SK-N-SH treated with all-trans-retinoic acid at 6 μM for 48 hours (cell line): ENCODE results near the gene PRSS53.

ENCODE experiments used
- ATAC-seq: fragments of 200-7000 bp; cut with Tn5 transposase; 3 replicates; pipeline ENCODE4 v1.9.1; 2020; ENCODE audit warnings: mild to moderate bottlenecking, moderate library complexity
- ARNTL ChIP-seq: fragments of 450-650 bp; formaldehyde crosslinking; IDR thresholded peaks from 2 replicates; pipeline ENCODE4 v1.5.0; 2020; ENCODE audit warnings: low read depth, mild to moderate bottlenecking, moderate library complexity, borderline replicate concordance
- BACH2 ChIP-seq: fragments of 250-450 bp; sonication (Bioruptor Pico); IDR thresholded peaks from 2 replicates; pipeline ENCODE4 v1.9.0; 2021; ENCODE audit warnings: mild to moderate bottlenecking, borderline replicate concordance
- CSDC2 ChIP-seq: fragments of 250-450 bp; sonication (Bioruptor Pico); IDR thresholded peaks from 2 replicates; pipeline ENCODE4 v1.5.0; 2020; ENCODE audit warnings: mild to moderate bottlenecking, moderate library complexity
- ESRRG ChIP-seq: fragments of 250-450 bp; sonication (Bioruptor Pico); IDR thresholded peaks from 2 replicates; pipeline ENCODE4 v1.6.1; 2021; ENCODE audit warnings: mild to moderate bottlenecking
- GLIS3 ChIP-seq: fragments of 250-450 bp; sonication (Bioruptor Pico); IDR thresholded peaks from 2 replicates; pipeline ENCODE4 v1.5.0; 2020; ENCODE audit warnings: mild to moderate bottlenecking, moderate library complexity
- ISL1 ChIP-seq: fragments of 250-450 bp; sonication (Bioruptor Pico); IDR thresholded peaks from 2 replicates; pipeline ENCODE4 v2.1.2; 2022; ENCODE audit warnings: mild to moderate bottlenecking, moderate library complexity
- OSR1 ChIP-seq: fragments of 250-450 bp; sonication (Bioruptor Pico); IDR thresholded peaks from 2 replicates; pipeline ENCODE4 v1.8.0; 2022; ENCODE audit warnings: moderate library complexity, mild to moderate bottlenecking, inconsistent platforms
- PPARA ChIP-seq: fragments of 250-450 bp; sonication (Bioruptor Pico); IDR thresholded peaks from 2 replicates; pipeline ENCODE4 v1.5.0; 2020; ENCODE audit warnings: mild to moderate bottlenecking, borderline replicate concordance
- RARB ChIP-seq: fragments of 250-450 bp; sonication (Bioruptor Pico); IDR thresholded peaks from 2 replicates; pipeline ENCODE4 v1.8.0; 2021; ENCODE audit warnings: mild to moderate bottlenecking, moderate library complexity
- SNAI2 ChIP-seq: fragments of 250-450 bp; sonication (Bioruptor Pico); IDR thresholded peaks from 2 replicates; pipeline ENCODE4 v1.5.0; 2020; ENCODE audit warnings: mild to moderate bottlenecking, moderate library complexity
- TCF4 ChIP-seq: fragments of 250-450 bp; sonication (Bioruptor Pico); IDR thresholded peaks from 2 replicates; pipeline ENCODE4 v1.8.0; 2021; ENCODE audit warnings: mild to moderate bottlenecking, moderate library complexity, borderline replicate concordance
- TOX ChIP-seq: fragments of 250-450 bp; sonication (Bioruptor Pico); IDR thresholded peaks from 2 replicates; pipeline ENCODE4 v1.8.0; 2021; ENCODE audit warnings: mild to moderate bottlenecking, moderate library complexity, borderline replicate concordance
- ZC3H10 ChIP-seq: fragments of 250-450 bp; sonication (Bioruptor Pico); IDR thresholded peaks from 2 replicates; pipeline ENCODE4 v1.5.1; 2021; ENCODE audit warnings: mild to moderate bottlenecking, moderate library complexity
- ZFP3 ChIP-seq: fragments of 250-450 bp; sonication (Bioruptor Pico); IDR thresholded peaks from 2 replicates; pipeline ENCODE4 v1.5.0; 2020; ENCODE audit warnings: mild to moderate bottlenecking, moderate library complexity
- ZFP30 ChIP-seq: fragments of 450-650 bp; formaldehyde crosslinking; IDR thresholded peaks from 2 replicates; pipeline ENCODE4 v1.5.0; 2022; ENCODE audit warnings: mild to moderate bottlenecking, moderate library complexity
- ZNF565 ChIP-seq: fragments of 450-650 bp; formaldehyde crosslinking; conservative IDR thresholded peaks from 2 replicates; pipeline ENCODE4 v1.5.0; 2020; ENCODE audit warnings: low read depth, mild to moderate bottlenecking, moderate library complexity
- ZNF8 ChIP-seq: fragments of 450-650 bp; formaldehyde crosslinking; IDR thresholded peaks from 2 replicates; pipeline ENCODE4 v1.5.0; 2020; ENCODE audit warnings: mild to moderate bottlenecking, moderate library complexity
- TF ChIP-seq, protein P1 (sequence below): fragments of 250-450 bp; sonication (Bioruptor Pico); IDR thresholded peaks from 2 replicates; pipeline ENCODE4 v1.5.1; 2021; ENCODE audit warnings: mild to moderate bottlenecking, moderate library complexity
- TF ChIP-seq, protein P2 (sequence below): fragments of 250-450 bp; sonication (Bioruptor Pico); IDR thresholded peaks from 2 replicates; pipeline ENCODE4 v1.5.0; 2020; ENCODE audit warnings: mild to moderate bottlenecking, moderate library complexity
- TF ChIP-seq, protein P3 (sequence below): fragments of 250-450 bp; sonication (Bioruptor Pico); IDR thresholded peaks from 2 replicates; pipeline ENCODE4 v1.8.0; 2021; ENCODE audit warnings: low read depth, mild to moderate bottlenecking, moderate library complexity, borderline replicate concordance
- TF ChIP-seq, protein P4 (sequence below): fragments of 250-450 bp; sonication (Bioruptor Pico); IDR thresholded peaks from 2 replicates; pipeline ENCODE4 v1.5.1; 2020; ENCODE audit warnings: low read depth, mild to moderate bottlenecking, moderate library complexity

The PRSS53 gene

DNA sequence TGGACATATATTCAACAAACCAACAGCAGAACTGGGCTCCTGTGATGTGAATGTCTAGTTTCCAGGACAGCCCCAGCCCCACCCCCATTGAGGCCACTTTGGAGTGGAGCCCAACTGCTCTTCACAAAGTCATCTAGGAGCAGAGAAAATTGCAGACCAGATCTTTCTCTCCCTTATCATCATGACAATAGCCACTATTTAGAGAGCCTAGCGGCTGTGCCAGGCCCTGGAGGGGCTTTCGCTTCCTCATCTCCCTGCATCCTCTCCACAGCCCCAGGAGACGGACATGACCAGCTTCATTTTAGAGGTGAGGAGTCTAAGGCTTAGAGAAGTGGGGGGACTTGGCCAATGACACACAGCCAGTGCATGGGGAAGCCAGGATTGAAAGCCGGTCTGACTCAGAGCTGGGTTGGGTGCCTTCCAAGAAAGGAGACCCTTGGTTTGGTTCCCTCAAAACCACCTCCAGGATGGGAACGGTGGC lies 45.4 kb upstream of the PRSS53 start:
- TF ChIP-seq TOX (CRISPR knock-in tag): no peak
- TF ChIP-seq GLIS3 (CRISPR knock-in tag): no peak
- no peak for TF ChIP-seq ZNF565 (CRISPR knock-in tag)
- TF ChIP-seq ZFP30 (CRISPR knock-in tag): no peak
- TF ChIP-seq ZNF8: no peak
- no peak for TF ChIP-seq ZFP3
- no peak for TF ChIP-seq OSR1 (CRISPR knock-in tag)
- no peak for TF ChIP-seq PPARA (CRISPR knock-in tag)
- no peak for TF ChIP-seq ISL1
- TF ChIP-seq, protein P1, sequence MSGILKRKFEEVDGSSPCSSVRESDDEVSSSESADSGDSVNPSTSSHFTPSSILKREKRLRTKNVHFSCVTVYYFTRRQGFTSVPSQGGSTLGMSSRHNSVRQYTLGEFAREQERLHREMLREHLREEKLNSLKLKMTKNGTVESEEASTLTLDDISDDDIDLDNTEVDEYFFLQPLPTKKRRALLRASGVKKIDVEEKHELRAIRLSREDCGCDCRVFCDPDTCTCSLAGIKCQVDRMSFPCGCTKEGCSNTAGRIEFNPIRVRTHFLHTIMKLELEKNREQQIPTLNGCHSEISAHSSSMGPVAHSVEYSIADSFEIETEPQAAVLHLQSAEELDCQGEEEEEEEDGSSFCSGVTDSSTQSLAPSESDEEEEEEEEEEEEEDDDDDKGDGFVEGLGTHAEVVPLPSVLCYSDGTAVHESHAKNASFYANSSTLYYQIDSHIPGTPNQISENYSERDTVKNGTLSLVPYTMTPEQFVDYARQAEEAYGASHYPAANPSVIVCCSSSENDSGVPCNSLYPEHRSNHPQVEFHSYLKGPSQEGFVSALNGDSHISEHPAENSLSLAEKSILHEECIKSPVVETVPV (CRISPR knock-in tag): no peak
- TF ChIP-seq TCF4 (CRISPR knock-in tag): no peak
- no peak for TF ChIP-seq BACH2 (CRISPR knock-in tag)
- TF ChIP-seq, protein P2, sequence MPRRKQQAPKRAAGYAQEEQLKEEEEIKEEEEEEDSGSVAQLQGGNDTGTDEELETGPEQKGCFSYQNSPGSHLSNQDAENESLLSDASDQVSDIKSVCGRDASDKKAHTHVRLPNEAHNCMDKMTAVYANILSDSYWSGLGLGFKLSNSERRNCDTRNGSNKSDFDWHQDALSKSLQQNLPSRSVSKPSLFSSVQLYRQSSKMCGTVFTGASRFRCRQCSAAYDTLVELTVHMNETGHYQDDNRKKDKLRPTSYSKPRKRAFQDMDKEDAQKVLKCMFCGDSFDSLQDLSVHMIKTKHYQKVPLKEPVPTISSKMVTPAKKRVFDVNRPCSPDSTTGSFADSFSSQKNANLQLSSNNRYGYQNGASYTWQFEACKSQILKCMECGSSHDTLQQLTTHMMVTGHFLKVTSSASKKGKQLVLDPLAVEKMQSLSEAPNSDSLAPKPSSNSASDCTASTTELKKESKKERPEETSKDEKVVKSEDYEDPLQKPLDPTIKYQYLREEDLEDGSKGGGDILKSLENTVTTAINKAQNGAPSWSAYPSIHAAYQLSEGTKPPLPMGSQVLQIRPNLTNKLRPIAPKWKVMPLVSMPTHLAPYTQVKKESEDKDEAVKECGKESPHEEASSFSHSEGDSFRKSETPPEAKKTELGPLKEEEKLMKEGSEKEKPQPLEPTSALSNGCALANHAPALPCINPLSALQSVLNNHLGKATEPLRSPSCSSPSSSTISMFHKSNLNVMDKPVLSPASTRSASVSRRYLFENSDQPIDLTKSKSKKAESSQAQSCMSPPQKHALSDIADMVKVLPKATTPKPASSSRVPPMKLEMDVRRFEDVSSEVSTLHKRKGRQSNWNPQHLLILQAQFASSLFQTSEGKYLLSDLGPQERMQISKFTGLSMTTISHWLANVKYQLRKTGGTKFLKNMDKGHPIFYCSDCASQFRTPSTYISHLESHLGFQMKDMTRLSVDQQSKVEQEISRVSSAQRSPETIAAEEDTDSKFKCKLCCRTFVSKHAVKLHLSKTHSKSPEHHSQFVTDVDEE (CRISPR knock-in tag): no peak
- TF ChIP-seq, protein P3, sequence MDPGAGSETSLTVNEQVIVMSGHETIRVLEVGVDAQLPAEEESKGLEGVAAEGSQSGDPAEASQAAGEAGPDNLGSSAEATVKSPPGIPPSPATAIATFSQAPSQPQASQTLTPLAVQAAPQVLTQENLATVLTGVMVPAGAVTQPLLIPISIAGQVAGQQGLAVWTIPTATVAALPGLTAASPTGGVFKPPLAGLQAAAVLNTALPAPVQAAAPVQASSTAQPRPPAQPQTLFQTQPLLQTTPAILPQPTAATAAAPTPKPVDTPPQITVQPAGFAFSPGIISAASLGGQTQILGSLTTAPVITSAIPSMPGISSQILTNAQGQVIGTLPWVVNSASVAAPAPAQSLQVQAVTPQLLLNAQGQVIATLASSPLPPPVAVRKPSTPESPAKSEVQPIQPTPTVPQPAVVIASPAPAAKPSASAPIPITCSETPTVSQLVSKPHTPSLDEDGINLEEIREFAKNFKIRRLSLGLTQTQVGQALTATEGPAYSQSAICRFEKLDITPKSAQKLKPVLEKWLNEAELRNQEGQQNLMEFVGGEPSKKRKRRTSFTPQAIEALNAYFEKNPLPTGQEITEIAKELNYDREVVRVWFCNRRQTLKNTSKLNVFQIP: no peak
- no peak for TF ChIP-seq CSDC2 (CRISPR knock-in tag)
- no peak for TF ChIP-seq ESRRG (CRISPR knock-in tag)
- TF ChIP-seq ARNTL (CRISPR knock-in tag): no peak
- TF ChIP-seq ZC3H10 (CRISPR knock-in tag): no peak
- TF ChIP-seq, protein P4, sequence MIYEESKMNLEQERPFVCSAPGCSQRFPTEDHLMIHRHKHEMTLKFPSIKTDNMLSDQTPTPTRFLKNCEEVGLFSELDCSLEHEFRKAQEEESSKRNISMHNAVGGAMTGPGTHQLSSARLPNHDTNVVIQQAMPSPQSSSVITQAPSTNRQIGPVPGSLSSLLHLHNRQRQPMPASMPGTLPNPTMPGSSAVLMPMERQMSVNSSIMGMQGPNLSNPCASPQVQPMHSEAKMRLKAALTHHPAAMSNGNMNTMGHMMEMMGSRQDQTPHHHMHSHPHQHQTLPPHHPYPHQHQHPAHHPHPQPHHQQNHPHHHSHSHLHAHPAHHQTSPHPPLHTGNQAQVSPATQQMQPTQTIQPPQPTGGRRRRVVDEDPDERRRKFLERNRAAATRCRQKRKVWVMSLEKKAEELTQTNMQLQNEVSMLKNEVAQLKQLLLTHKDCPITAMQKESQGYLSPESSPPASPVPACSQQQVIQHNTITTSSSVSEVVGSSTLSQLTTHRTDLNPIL (CRISPR knock-in tag): no peak
- no peak for TF ChIP-seq SNAI2 (CRISPR knock-in tag)
- TF ChIP-seq, all 23 proteins: peak for 0
- ATAC-seq: no peak; the same call in 2 of the 3 replicates

DNA sequence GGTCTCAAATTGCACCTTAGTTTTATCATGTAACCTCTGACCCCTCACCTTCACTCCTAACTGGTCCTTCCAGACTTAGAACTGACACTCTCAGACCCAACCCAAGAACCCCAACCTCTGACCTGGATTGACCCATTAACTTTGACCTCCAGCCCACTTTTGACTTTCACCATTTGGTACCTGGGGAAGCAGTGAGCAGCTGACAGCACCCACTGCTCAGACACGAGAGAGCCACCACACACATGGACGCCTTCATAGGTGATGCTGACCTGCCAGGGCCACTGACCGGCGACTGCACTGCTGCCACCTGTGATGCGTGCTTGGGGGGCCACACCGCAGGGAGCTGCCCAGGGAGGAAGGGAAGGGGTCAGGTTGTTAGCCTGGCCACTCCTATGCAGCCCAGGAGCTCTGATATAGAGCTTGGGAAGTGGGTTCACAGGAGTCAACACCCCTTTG lies 44.3 kb upstream of the PRSS53 start:
- TF ChIP-seq BACH2 (CRISPR knock-in tag): no peak
- no peak for TF ChIP-seq ARNTL (CRISPR knock-in tag)
- no peak for ATAC-seq

DNA sequence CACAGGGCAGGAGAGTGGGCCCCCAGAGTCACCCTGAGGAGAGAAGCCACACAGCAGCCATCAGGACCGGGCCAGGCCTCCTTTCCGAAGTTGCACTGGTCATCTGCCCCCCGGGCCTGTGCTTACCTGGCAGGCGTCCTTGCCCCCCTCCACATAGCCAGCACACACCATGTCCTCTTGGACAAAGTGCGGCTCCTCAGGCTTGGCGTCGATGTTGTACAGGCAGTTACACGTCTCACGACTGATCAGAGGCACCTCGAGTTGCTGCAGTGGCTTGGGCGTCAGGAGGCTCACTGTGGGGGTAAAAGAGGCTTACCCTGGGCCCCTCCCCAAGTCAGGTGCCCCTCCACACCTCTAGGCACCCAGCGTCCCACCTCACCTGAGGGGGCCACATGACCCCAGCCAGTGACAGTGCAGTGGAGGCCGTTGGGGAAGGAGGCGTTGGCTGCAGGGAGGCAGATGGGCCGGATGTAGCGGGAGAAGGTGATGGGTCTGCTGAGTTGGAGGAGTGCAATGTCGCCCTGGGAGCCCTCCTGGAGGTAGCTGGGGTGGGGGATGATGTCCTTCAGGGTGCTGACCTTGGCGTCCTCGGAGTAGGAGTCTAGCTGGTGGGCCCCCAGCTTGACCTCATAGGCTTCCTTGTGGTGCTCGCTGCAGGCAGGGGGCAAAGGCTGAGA lies 43.7 kb upstream of the PRSS53 start:
- TF ChIP-seq RARB (CRISPR knock-in tag): no peak
- no peak for TF ChIP-seq ZFP3
- TF ChIP-seq ZNF8: no peak
- TF ChIP-seq, protein P2 (CRISPR knock-in tag): no peak
- TF ChIP-seq TOX (CRISPR knock-in tag): no peak
- TF ChIP-seq, protein P3: no peak
- TF ChIP-seq OSR1 (CRISPR knock-in tag): no peak
- TF ChIP-seq, protein P4 (CRISPR knock-in tag): no peak
- TF ChIP-seq ZNF565 (CRISPR knock-in tag): no peak
- TF ChIP-seq CSDC2 (CRISPR knock-in tag): no peak
- no peak for TF ChIP-seq SNAI2 (CRISPR knock-in tag)
- TF ChIP-seq ZC3H10 (CRISPR knock-in tag): no peak
- no peak for TF ChIP-seq GLIS3 (CRISPR knock-in tag)
- no peak for ATAC-seq
